Activated T-cell treated with anti-CD3 and anti-CD28 coated beads, Interleukin-2, amount 50 U/mL, for 72 hours (primary cell): ENCODE measurements around the gene BEAN1. TPM values are rescaled to one million over a fixed set of nuclear protein-coding genes. Genes with fewer than 3 reads are reported as not detected.
A peak's percentile ranks its signal among the peaks of the same experiment; 100 is the strongest.

Experiments used
- ATAC-seq, 2 donors: fragments of 150-1000 bp; cut with Tn5 transposase; replicated peaks in 1 of 2; 2 replicates each; pipeline ENCODE4 v1.10.0; 2021; ENCODE audit warnings: moderate library complexity in 2 of 2, mild to moderate bottlenecking in 1 of 2
- DNase-seq, 2 donors: peaks; one replicate each; pipeline ENCODE4 v3.0.0; 2021 to 2022; ENCODE audit warnings: mixed read lengths in 1 of 2
- H3K27ac Mint-ChIP-seq: one replicate; pipeline ENCODE4 v1.8.0; 2022; ENCODE audit warnings: mild to moderate bottlenecking, moderate library complexity, mixed read lengths
- H3K27me3 Mint-ChIP-seq: one replicate; pipeline ENCODE4 v1.8.0; 2022; ENCODE audit warnings: low read depth, mixed read lengths
- H3K36me3 Mint-ChIP-seq, 2 donors: one replicate each; pipeline ENCODE4 v1.8.0; 2022; ENCODE audit warnings: mixed read lengths in 2 of 2, mild to moderate bottlenecking in 1 of 2; ENCODE audit not compliant: insufficient read depth in 2 of 2
- H3K4me1 Mint-ChIP-seq: one replicate; pipeline ENCODE4 v1.8.0; 2022; ENCODE audit warnings: low read depth, mixed read lengths
- H3K4me3 Mint-ChIP-seq, 2 donors: one replicate each; pipeline ENCODE4 v1.8.0; 2022; ENCODE audit warnings: mild to moderate bottlenecking in 2 of 2, mixed read lengths in 2 of 2, moderate library complexity in 2 of 2
- H3K9me3 Mint-ChIP-seq, 2 donors: one replicate each; pipeline ENCODE4 v1.8.0; 2022; ENCODE audit warnings: mixed read lengths in 2 of 2
- total RNA-seq, 2 donors: library from RNA; stranded (reverse); gene quantifications; one replicate each; pipeline ENCODE4 v1.2.3, GENCODE V29; 2022

Gene BEAN1
- total RNA-seq, 2 donors from 2014 or later = not detected

GRCh38 chr16:66485376-66485775 is 58.3 kb downstream of the BEAN1 start:
- no peak overlapping the region for H3K4me3 Mint-ChIP-seq
- peaks cover 18% of the 10 kb centered on the region for H3K4me1 Mint-ChIP-seq
- no peaks in the 10 kb centered on the region for H3K27me3 Mint-ChIP-seq
- ATAC-seq = no peak
- H3K36me3 Mint-ChIP-seq = no peaks in the 10 kb centered on the region
- DNase-seq = no peak
- H3K9me3 Mint-ChIP-seq = no peaks in the 10 kb centered on the region
- no peak overlapping the region for H3K27ac Mint-ChIP-seq

GRCh38 chr16:66486199-66486772 is 59.2 kb downstream of the BEAN1 start:
- ATAC-seq = no peak
- H3K4me1 Mint-ChIP-seq = peaks cover 18% of the 10 kb centered on the region
- no peak overlapping the region for H3K27ac Mint-ChIP-seq
- no peak for DNase-seq
- H3K9me3 Mint-ChIP-seq = no peaks in the 10 kb centered on the region
- no peaks in the 10 kb centered on the region for H3K36me3 Mint-ChIP-seq
- H3K27me3 Mint-ChIP-seq = no peaks in the 10 kb centered on the region
- no peak overlapping the region for H3K4me3 Mint-ChIP-seq

- Mint-ChIP-seq H3K4me3 (no peak overlapping the region), H3K9me3 (no peaks in the 10 kb centered on the region), H3K27me3 (no peaks in the 10 kb centered on the region), H3K4me1 (peaks cover 18% of the 10 kb centered on the region), H3K27ac (no peak overlapping the region), H3K36me3 (no peaks in the 10 kb centered on the region)
- ATAC-seq (peak; percentile 14 to 40), DNase-seq (no peak)
These were observed 59.9 kb downstream of the BEAN1 start for GRCh38 chr16:66486773-66487579.

- Mint-ChIP-seq H3K9me3 (no peaks in the 10 kb centered on the region), H3K4me1 (peaks cover 17% of the 10 kb centered on the region), H3K4me3 (no peak overlapping the region), H3K36me3 (no peaks in the 10 kb centered on the region), H3K27me3 (no peaks in the 10 kb centered on the region), H3K27ac (no peak overlapping the region)
- no peak for DNase-seq
- no peak for ATAC-seq
These were observed 60.6 kb downstream of the BEAN1 start for GRCh38 chr16:66487580-66488275.

GRCh38 chr16:66488505-66488904 is 61.4 kb downstream of the BEAN1 start:
- Mint-ChIP-seq H3K9me3 (no peaks in the 10 kb centered on the region), H3K4me3 (no peak overlapping the region), H3K27ac (no peak overlapping the region), H3K27me3 (no peaks in the 10 kb centered on the region), H3K4me1 (peaks cover 9% of the 10 kb centered on the region), H3K36me3 (no peaks in the 10 kb centered on the region)
- ATAC-seq (no peak), DNase-seq (no peak)

GRCh38 chr16:66489385-66489784 is 62.3 kb downstream of the BEAN1 start:
- H3K4me1 Mint-ChIP-seq = peaks cover under 1% of the 10 kb centered on the region
- no peaks in the 10 kb centered on the region for H3K9me3 Mint-ChIP-seq
- no peak for ATAC-seq
- no peak for DNase-seq
- H3K27me3 Mint-ChIP-seq = no peaks in the 10 kb centered on the region
- no peaks in the 10 kb centered on the region for H3K36me3 Mint-ChIP-seq
- H3K27ac Mint-ChIP-seq = no peak overlapping the region
- H3K4me3 Mint-ChIP-seq = no peak overlapping the region

GRCh38 chr16:66489818-66490217 is 62.7 kb downstream of the BEAN1 start:
- H3K27me3 Mint-ChIP-seq = no peaks in the 10 kb centered on the region
- ATAC-seq = no peak

GRCh38 chr16:66490774-66491715 is 64.0 kb downstream of the BEAN1 start:
- H3K27me3 Mint-ChIP-seq = no peaks in the 10 kb centered on the region
- no peaks in the 10 kb centered on the region for H3K4me1 Mint-ChIP-seq
- H3K9me3 Mint-ChIP-seq = no peaks in the 10 kb centered on the region
- H3K4me3 Mint-ChIP-seq = no peak overlapping the region
- ATAC-seq = no peak
- no peak for DNase-seq
- H3K36me3 Mint-ChIP-seq = no peaks in the 10 kb centered on the region
- no peak overlapping the region for H3K27ac Mint-ChIP-seq

More at GRCh38 chr16:66489818-66490217, 62.7 kb downstream of the BEAN1 start:
- Mint-ChIP-seq H3K36me3 (no peaks in the 10 kb centered on the region), H3K4me3 (no peak overlapping the region), H3K9me3 (no peaks in the 10 kb centered on the region), H3K4me1 (no peaks in the 10 kb centered on the region), H3K27ac (no peak overlapping the region)
- DNase-seq = no peak

- Mint-ChIP-seq H3K4me3 (no peak overlapping the region), H3K9me3 (no peaks in the 10 kb centered on the region), H3K27me3 (no peaks in the 10 kb centered on the region), H3K27ac (no peak overlapping the region), H3K36me3 (no peaks in the 10 kb centered on the region), H3K4me1 (no peaks in the 10 kb centered on the region)
- ATAC-seq = no peak
- no peak for DNase-seq
These were observed 64.6 kb downstream of the BEAN1 start for GRCh38 chr16:66491716-66492064.

- Mint-ChIP-seq H3K4me1 (no peaks in the 10 kb centered on the region), H3K4me3 (no peak overlapping the region), H3K27ac (no peak overlapping the region), H3K9me3 (peaks cover 0 to 3% of the 10 kb centered on the region in 2 donors), H3K36me3 (no peaks in the 10 kb centered on the region), H3K27me3 (no peaks in the 10 kb centered on the region)
- ATAC-seq (no peak), DNase-seq (no peak)
These were observed 66.7 kb downstream of the BEAN1 start for GRCh38 chr16:66493490-66494401.

GRCh38 chr16:66494916-66495315 is 67.8 kb downstream of the BEAN1 start:
- no peaks in the 10 kb centered on the region for H3K4me1 Mint-ChIP-seq
- no peak for ATAC-seq
- no peak overlapping the region for H3K27ac Mint-ChIP-seq
- no peak overlapping the region for H3K4me3 Mint-ChIP-seq
- peaks cover 0 to 3% of the 10 kb centered on the region in 2 donors for H3K9me3 Mint-ChIP-seq
- H3K36me3 Mint-ChIP-seq = no peaks in the 10 kb centered on the region
- H3K27me3 Mint-ChIP-seq = no peaks in the 10 kb centered on the region
- DNase-seq = no peak

- ATAC-seq (no peak), DNase-seq (no peak)
- Mint-ChIP-seq H3K36me3 (no peaks in the 10 kb centered on the region), H3K27me3 (no peaks in the 10 kb centered on the region), H3K27ac (no peak overlapping the region), H3K4me3 (no peak overlapping the region), H3K4me1 (no peaks in the 10 kb centered on the region), H3K9me3 (peaks cover 0 to 3% of the 10 kb centered on the region in 2 donors)
These were observed 68.3 kb downstream of the BEAN1 start for GRCh38 chr16:66495440-66495839.
